ENCODE measurements around the gene TSSK2.

GRCh38 chr22:19105456-19105855 is 25.7 kb upstream of the TSSK2 start:
- TF ChIP-seq FOXM1 (IDR thresholded peaks at IDR 0.05; ENCODE audit: borderline replicate concordance) (no peak), TARDBP (IDR thresholded peaks at IDR 0.05) (no peak), FOXK2 (IDR thresholded peaks at IDR 0.05) (no peak), LEF1 (IDR thresholded peaks at IDR 0.05; ENCODE audit: borderline replicate concordance) (no peak), ZNF384 (IDR thresholded peaks at IDR 0.05) (no peak), FOXA1 (IDR thresholded peaks at IDR 0.05) (no peak), SP1 (IDR thresholded peaks at IDR 0.05) (no peak), NFRKB (IDR thresholded peaks at IDR 0.05) (no peak), CTBP1 (IDR thresholded peaks at IDR 0.05; ENCODE audit: borderline replicate concordance) (no peak), BHLHE40 (IDR thresholded peaks at IDR 0.05; ENCODE audit: borderline replicate concordance) (no peak)

All from HEK293T (cell line).